Activated CD8-positive, alpha-beta T cell treated with anti-CD3 and anti-CD28 coated beads, Interleukin-2, amount 10 ng/mL, durations not matched to agents 7 days and 5 days (primary cell): ENCODE measurements around the gene CCNG1. TPM values are rescaled to one million over a fixed set of nuclear protein-coding genes. Genes with fewer than 3 reads are reported as not detected.
"Not testable (repeated sequence)": the region's sequence is repeated elsewhere in the genome, so short reads cannot be mapped to it uniquely, and the experiment has no call there.

Experiments
- ATAC-seq: fragments of 150-1000 bp; cut with Tn5 transposase; one replicate; pipeline ENCODE4 v1.10.0; 2021; ENCODE audit warnings: moderate library complexity
- CTCF ChIA-PET: fragments of 350-600 bp; sonication (Branson Sonifier 250); formaldehyde crosslinking; loops from one replicate; lab custom pipeline; 2021; ENCODE audit warnings: antibody characterized with exemption; lab: Charles Lee
- POLR2A ChIA-PET: fragments of 350-600 bp; sonication (Branson Sonifier 250); formaldehyde crosslinking; loops from one replicate; lab custom pipeline; 2021; ENCODE audit warnings: antibody characterized with exemption; lab: Charles Lee
- DNase-seq: peaks from one replicate; pipeline ENCODE4 v3.0.0-alpha.2; 2020
- H3K27ac Mint-ChIP-seq: one replicate; pipeline ENCODE4 v1.8.0; 2021; ENCODE audit warnings: mild to moderate bottlenecking, mixed read lengths
- H3K27me3 Mint-ChIP-seq: one replicate; pipeline ENCODE4 v1.8.0; 2021; ENCODE audit warnings: low read depth, mixed read lengths
- H3K36me3 Mint-ChIP-seq: one replicate; pipeline ENCODE4 v1.8.0; 2021; ENCODE audit warnings: low read depth, mixed read lengths
- H3K4me1 Mint-ChIP-seq: one replicate; pipeline ENCODE4 v1.8.0; 2021; ENCODE audit warnings: low read depth, mixed read lengths
- H3K4me3 Mint-ChIP-seq: one replicate; pipeline ENCODE4 v1.8.0; 2021; ENCODE audit warnings: mild to moderate bottlenecking, mixed read lengths
- H3K9me3 Mint-ChIP-seq: one replicate; pipeline ENCODE4 v1.8.0; 2022; ENCODE audit warnings: mixed read lengths; ENCODE audit not compliant: insufficient read depth
- total RNA-seq, 2 experiments: library from RNA; stranded (reverse); gene quantifications; one replicate each; pipeline ENCODE4 v1.2.3, GENCODE V29; 2021

The CCNG1 gene
- total RNA-seq, 2 experiments from 2014 or later, result 129 to 143 TPM

- ATAC-seq, result no peak
- H3K9me3 Mint-ChIP-seq, result no peaks in the 10 kb centered on the region
- POLR2A ChIA-PET, result interaction anchor here (8.7 kb wide), 1 partner anchor 15 kb away, joined by 153 read pairs; the partner anchor contains the start of genes HMMR and NUDCD2
- H3K36me3 Mint-ChIP-seq, result peaks cover 70% of the 10 kb centered on the region
- H3K4me1 Mint-ChIP-seq, result peaks cover 21% of the 10 kb centered on the region
- CTCF ChIA-PET, result interaction anchor here (1.0 to 1.2 kb wide), 2 partner anchors 14 to 31 kb away, joined by 3 to 4 read pairs; no protein-coding TSS in a partner anchor
- no peaks in the 10 kb centered on the region for H3K27me3 Mint-ChIP-seq
- no peak overlapping the region for H3K27ac Mint-ChIP-seq
- H3K4me3 Mint-ChIP-seq, result no peak overlapping the region
- no peak for DNase-seq
Observed at GRCh38 chr5:163444526-163444925, 7.1 kb downstream of the CCNG1 start.

- CTCF ChIA-PET, result interaction anchor here (0.8 to 1.2 kb wide), 3 partner anchors 11 to 30 kb away, joined by 3 to 4 read pairs (median 4); no protein-coding TSS in a partner anchor
- H3K36me3 Mint-ChIP-seq, result peaks cover 69% of the 10 kb centered on the region
Observed at GRCh38 chr5:163445345-163445744, 8.0 kb downstream of the CCNG1 start.

GRCh38 chr5:163447191-163447590, 9.8 kb downstream of the CCNG1 start:
- ChIA-PET POLR2A (interaction anchor here (4.6 kb wide), 1 partner anchor 14 kb away, joined by 21 read pairs; the partner anchor contains the start of genes HMMR and NUDCD2), CTCF (no interaction called here)
- Mint-ChIP-seq H3K27ac (no peak overlapping the region), H3K27me3 (no peaks in the 10 kb centered on the region), H3K36me3 (peaks cover 73% of the 10 kb centered on the region), H3K4me1 (peaks cover 4% of the 10 kb centered on the region), H3K9me3 (no peaks in the 10 kb centered on the region), H3K4me3 (no peak overlapping the region)
- DNase-seq (no peak), ATAC-seq (no peak)

More at GRCh38 chr5:163445345-163445744, 8.0 kb downstream of the CCNG1 start:
- Mint-ChIP-seq H3K27ac (no peak overlapping the region), H3K27me3 (no peaks in the 10 kb centered on the region), H3K9me3 (no peaks in the 10 kb centered on the region), H3K4me1 (peaks cover 15% of the 10 kb centered on the region), H3K4me3 (no peak overlapping the region)
- no peak for ATAC-seq
- POLR2A ChIA-PET, result interaction anchor here (0.6 to 8.7 kb wide), 2 partner anchors 14 to 302 kb away, joined by 3 to 153 read pairs; partner anchors contain the start of genes HMMR and NUDCD2
- no peak for DNase-seq

- ChIA-PET POLR2A (interaction anchor here (4.6 kb wide), 1 partner anchor 13 kb away, joined by 21 read pairs; the partner anchor contains the start of genes HMMR and NUDCD2), CTCF (no interaction called here)
- DNase-seq (no peak), ATAC-seq (no peak)
- Mint-ChIP-seq H3K27ac (no peak overlapping the region), H3K36me3 (peaks cover 71% of the 10 kb centered on the region), H3K27me3 (no peaks in the 10 kb centered on the region), H3K4me3 (no peak overlapping the region), H3K9me3 (no peaks in the 10 kb centered on the region), H3K4me1 (peaks cover 4% of the 10 kb centered on the region)
Observed at GRCh38 chr5:163447875-163448274, 10.5 kb downstream of the CCNG1 start.

GRCh38 chr5:163448491-163448890, 11.1 kb downstream of the CCNG1 start:
- H3K27me3 Mint-ChIP-seq, result no peaks in the 10 kb centered on the region
- no peak overlapping the region for H3K4me3 Mint-ChIP-seq
- H3K27ac Mint-ChIP-seq, result no peak overlapping the region
- H3K4me1 Mint-ChIP-seq, result peaks cover 4% of the 10 kb centered on the region
- ATAC-seq, result no peak
- POLR2A ChIA-PET, result interaction anchor here (4.6 kb wide), 1 partner anchor 12 kb away, joined by 21 read pairs; the partner anchor contains the start of genes HMMR and NUDCD2
- CTCF ChIA-PET, result interaction anchor here (1.0 to 1.3 kb wide), 2 partner anchors 10 to 11 kb away, joined by 3 read pairs; no protein-coding TSS in a partner anchor
- H3K9me3 Mint-ChIP-seq, result no peaks in the 10 kb centered on the region
- DNase-seq, result no peak
- peaks cover 74% of the 10 kb centered on the region for H3K36me3 Mint-ChIP-seq

GRCh38 chr5:163451489-163451888, 14.1 kb downstream of the CCNG1 start:
- H3K27ac Mint-ChIP-seq, result no peak overlapping the region
- H3K9me3 Mint-ChIP-seq, result no peaks in the 10 kb centered on the region
- DNase-seq (no peak), ATAC-seq (no peak)
- POLR2A ChIA-PET, result interaction anchor here (4.6 kb wide), 1 partner anchor 9 kb away, joined by 21 read pairs; the partner anchor contains the start of genes HMMR and NUDCD2
- H3K27me3 Mint-ChIP-seq, result no peaks in the 10 kb centered on the region
- peaks cover 18% of the 10 kb centered on the region for H3K4me1 Mint-ChIP-seq
- H3K36me3 Mint-ChIP-seq, result peaks cover 79% of the 10 kb centered on the region
- CTCF ChIA-PET, result interaction anchor here (1.4 kb wide), 1 partner anchor 10 kb away, joined by 3 read pairs; no protein-coding TSS in a partner anchor
- no peak overlapping the region for H3K4me3 Mint-ChIP-seq

GRCh38 chr5:163453705-163454104, 16.3 kb downstream of the CCNG1 start:
- CTCF ChIA-PET, result interaction anchor here (1.0 kb wide), 1 partner anchor 14 kb away, joined by 3 read pairs; no protein-coding TSS in a partner anchor
- no peak for ATAC-seq
- H3K36me3 Mint-ChIP-seq, result peaks cover 68% of the 10 kb centered on the region

GRCh38 chr5:163455406-163455805, 18.0 kb downstream of the CCNG1 start:
- Mint-ChIP-seq H3K27ac (peak overlapping the region; percentile 53), H3K36me3 (peaks cover 62% of the 10 kb centered on the region), H3K4me1 (peaks cover 24% of the 10 kb centered on the region)
- H3K27me3 Mint-ChIP-seq, CTCF ChIA-PET, DNase-seq, H3K4me3 Mint-ChIP-seq, ATAC-seq, H3K9me3 Mint-ChIP-seq: not testable (repeated sequence)
- POLR2A ChIA-PET, result interaction anchor here (0.7 to 7.9 kb wide), 3 partner anchors 14 to 50 kb away, joined by 3 to 153 read pairs (median 7); partner anchors contain the start of genes CCNG1 and MAT2B

More at GRCh38 chr5:163453705-163454104, 16.3 kb downstream of the CCNG1 start:
- POLR2A ChIA-PET, result interaction anchor here (1.7 kb wide), 1 partner anchor 51 kb away, joined by 7 read pairs; the partner anchor contains the start of gene MAT2B
- H3K4me3 Mint-ChIP-seq, result no peak overlapping the region
- H3K9me3 Mint-ChIP-seq, result no peaks in the 10 kb centered on the region
- no peak overlapping the region for H3K27ac Mint-ChIP-seq
- H3K27me3 Mint-ChIP-seq, result no peaks in the 10 kb centered on the region
- DNase-seq, result no peak
- peaks cover 24% of the 10 kb centered on the region for H3K4me1 Mint-ChIP-seq

- DNase-seq (no peak), ATAC-seq (no peak)
- H3K4me1 Mint-ChIP-seq, result peaks cover 24% of the 10 kb centered on the region
- ChIA-PET CTCF (interaction anchor here (1.2 kb wide), 1 partner anchor 11 kb away, joined by 4 read pairs; no protein-coding TSS in a partner anchor), POLR2A (interaction anchor here (7.9 kb wide), 1 partner anchor 15 kb away, joined by 153 read pairs; the partner anchor contains the start of gene CCNG1)
- H3K27ac Mint-ChIP-seq, result no peak overlapping the region
- H3K4me3 Mint-ChIP-seq, result no peak overlapping the region
- peaks cover 59% of the 10 kb centered on the region for H3K36me3 Mint-ChIP-seq
- H3K9me3 Mint-ChIP-seq, result no peaks in the 10 kb centered on the region
- H3K27me3 Mint-ChIP-seq, result no peaks in the 10 kb centered on the region
Observed at GRCh38 chr5:163456029-163456589, 18.7 kb downstream of the CCNG1 start.

GRCh38 chr5:163456840-163457239, 19.4 kb downstream of the CCNG1 start:
- POLR2A ChIA-PET, result interaction anchor here (6.6 to 7.9 kb wide), 2 partner anchors 16 to 49 kb away, joined by 153 to 185 read pairs; partner anchors contain the start of genes CCNG1 and MAT2B

GRCh38 chr5:163458778-163459385, 21.5 kb downstream of the CCNG1 start:
- no peaks in the 10 kb centered on the region for H3K9me3 Mint-ChIP-seq
- H3K4me1 Mint-ChIP-seq, result peaks cover 37% of the 10 kb centered on the region
- H3K27ac Mint-ChIP-seq, result peak overlapping the region; percentile 100
- ATAC-seq, result no peak
- H3K36me3 Mint-ChIP-seq, result peaks cover 50% of the 10 kb centered on the region
- POLR2A ChIA-PET, result interaction anchor here (1.0 to 7.9 kb wide), 10 partner anchors 12 to 47 kb away, joined by 3 to 185 read pairs (median 15); partner anchors contain the start of genes CCNG1 and MAT2B
- DNase-seq, result no peak
- H3K27me3 Mint-ChIP-seq, result no peaks in the 10 kb centered on the region
- peak overlapping the region; percentile 96 for H3K4me3 Mint-ChIP-seq
- CTCF ChIA-PET, result interaction anchor here (1.0 to 4.4 kb wide), 10 partner anchors 8 to 51 kb away, joined by 3 to 25 read pairs (median 5); partner anchors contain the start of genes CCNG1 and MAT2B

More at GRCh38 chr5:163456840-163457239, 19.4 kb downstream of the CCNG1 start:
- no peaks in the 10 kb centered on the region for H3K9me3 Mint-ChIP-seq
- peaks cover 57% of the 10 kb centered on the region for H3K36me3 Mint-ChIP-seq
- no peak for ATAC-seq
- H3K4me1 Mint-ChIP-seq, result peaks cover 27% of the 10 kb centered on the region
- DNase-seq, result no peak
- CTCF ChIA-PET, result interaction anchor here (1.2 kb wide), 1 partner anchor 12 kb away, joined by 4 read pairs; no protein-coding TSS in a partner anchor
- no peak overlapping the region for H3K4me3 Mint-ChIP-seq
- no peak overlapping the region for H3K27ac Mint-ChIP-seq
- H3K27me3 Mint-ChIP-seq, result no peaks in the 10 kb centered on the region
